HepG2 (cell line): ENCODE data around the gene ZNF575. TPM values are rescaled to one million over a fixed set of nuclear protein-coding genes. Genes with fewer than 3 reads are reported as not detected.

Experiments
- ATAC-seq: fragments of 200-7000 bp; cut with Tn5 transposase; 3 replicates; pipeline ENCODE4 v1.9.1; 2020; ENCODE audit warnings: mild to moderate bottlenecking, moderate library complexity
- BruUV-seq: library from RNA; stranded (reverse); fragments of 400-500 nt; replicated peaks from 2 replicates; lab custom pipeline; 2021; lab: Mats Ljungman, UMichigan
- CTCF ChIA-PET: fragments of 300-600 bp; formaldehyde crosslinking; extraction: SDS; loops from one replicate; lab custom pipeline; 2021; ENCODE audit warnings: low total read pairs, inconsistent platforms, low intra/inter-chr PET ratio; lab: Yijun Ruan, JAX
- POLR2A ChIA-PET: fragments of 350-600 bp; sonication (Branson Sonifier 250); formaldehyde crosslinking; loops from one replicate; lab custom pipeline; 2020; ENCODE audit warnings: antibody characterized with exemption, inconsistent platforms; lab: Yijun Ruan, JAX
- DNase-seq: peaks from one replicate; pipeline ENCODE4 v3.0.0-alpha.2; 2015; ENCODE audit warnings: low spot score
- FAIRE-seq: peaks from 3 replicates; lab custom pipeline; 2011; peaks lifted over from hg19 to GRCh38; lab: Jason Lieb, UNC
- H2AFZ ChIP-seq: one replicate; pipeline ENCODE4 v1.6.1; 2011; ENCODE audit warnings: low read length, inconsistent platforms
- H3K27ac ChIP-seq: fragments of 300-600 bp; 3 replicates; pipeline ENCODE4 v1.8.0; 2011; ENCODE audit warnings: mixed run types, mild to moderate bottlenecking, mixed read lengths, low read length, inconsistent platforms; ENCODE audit not compliant: insufficient read depth; ENCODE audit errors: extremely low read length
- H3K27me3 ChIP-seq, 2 experiments: fragments of 200-600 bp in 1 of 2; 2 replicates in 1 of 2; 3 replicates in 1 of 2; pipeline versions ENCODE4 v1.6.0 to v1.8.0; 2011; ENCODE audit warnings: low read length in 2 of 2, mild to moderate bottlenecking in 2 of 2, moderate library complexity in 2 of 2, inconsistent platforms in 1 of 2; ENCODE audit not compliant: insufficient read depth in 2 of 2, control insufficient read depth in 1 of 2
- H3K36me3 ChIP-seq, 2 experiments: fragments of 200-600 bp in 1 of 2; replicated peaks in 1 of 2; 2 replicates in 1 of 2; 3 replicates in 1 of 2; pipeline versions ENCODE4 v1.5.1 to v1.8.0; 2011; ENCODE audit warnings: low read length in 2 of 2, inconsistent platforms in 1 of 2; ENCODE audit not compliant: insufficient read depth in 2 of 2, control insufficient read depth in 1 of 2
- H3K4me1 ChIP-seq: 2 replicates; pipeline ENCODE4 v1.5.1; 2012; ENCODE audit warnings: low read length, inconsistent platforms; ENCODE audit not compliant: insufficient read depth
- H3K4me2 ChIP-seq: 2 replicates; pipeline ENCODE4 v1.6.0; 2011; ENCODE audit warnings: low read depth, low read length, inconsistent platforms
- H3K4me3 ChIP-seq, 3 experiments: fragments of 200-600 bp in 1 of 3; sonication (generic), shearing (Covaris generic) in 1 of 3; replicated peaks in 1 of 3; 2 replicates each; pipeline ENCODE4 v1.5.1; 2011 to 2016; ENCODE audit warnings: low read length in 3 of 3, inconsistent platforms in 2 of 3, low read depth in 2 of 3, mild to moderate bottlenecking in 2 of 3, control low read depth in 1 of 3, mixed read lengths in 1 of 3; ENCODE audit not compliant: insufficient read depth in 1 of 3
- H3K79me2 ChIP-seq: one replicate; pipeline ENCODE4 v1.6.1; 2011; ENCODE audit warnings: low read length, inconsistent platforms; ENCODE audit not compliant: insufficient read depth
- H3K9ac ChIP-seq: 2 replicates; pipeline ENCODE4 v1.6.0; 2011; ENCODE audit warnings: mild to moderate bottlenecking, low read depth, low read length, inconsistent platforms; ENCODE audit not compliant: insufficient read depth
- H3K9me3 ChIP-seq: 2 replicates; pipeline ENCODE4 v1.5.1; 2012; ENCODE audit warnings: mild to moderate bottlenecking, low read length
- H4K20me1 ChIP-seq: 2 replicates; pipeline ENCODE4 v1.6.0; 2011; ENCODE audit warnings: inconsistent platforms, mild to moderate bottlenecking, low read length, moderate library complexity; ENCODE audit not compliant: insufficient read depth
- FIP1L1 ChIP-seq: fragments of 200-400 bp; formaldehyde crosslinking; IDR thresholded peaks from 2 replicates; pipeline ENCODE4 v1.6.1; 2018; ENCODE audit warnings: low read depth, mild to moderate bottlenecking, low read length, moderate library complexity, borderline replicate concordance; ENCODE audit not compliant: insufficient read depth
- GABPB1 ChIP-seq: IDR thresholded peaks from 2 replicates; pipeline ENCODE4 v1.6.1; 2016; ENCODE audit warnings: mild to moderate bottlenecking, missing genetic modification reagents, moderate library complexity, missing compliant biosample characterization
- GATAD1 ChIP-seq: IDR thresholded peaks from 2 replicates; pipeline ENCODE4 v1.6.1; 2016; ENCODE audit warnings: missing genetic modification reagents, missing compliant biosample characterization
- MAZ ChIP-seq, 2 experiments: sonication (generic) in 1 of 2; formaldehyde crosslinking in 1 of 2; IDR thresholded peaks; 2 replicates each; pipeline versions ENCODE4 v1.5.0 to v1.6.1; 2012 to 2020; ENCODE audit warnings: low read depth in 2 of 2, mild to moderate bottlenecking in 2 of 2, borderline replicate concordance in 1 of 2, improper control_type of control experiment in 1 of 2, low read length in 1 of 2, missing genetic modification reagents in 1 of 2, moderate library complexity in 1 of 2
- RARA ChIP-seq: IDR thresholded peaks from 2 replicates; pipeline ENCODE4 v1.6.1; 2016; ENCODE audit warnings: missing genetic modification reagents, missing compliant biosample characterization
- SALL1 ChIP-seq: sonication (generic); formaldehyde crosslinking; IDR thresholded peaks from 2 replicates; pipeline ENCODE4 v1.8.0; 2022; ENCODE audit warnings: mild to moderate bottlenecking, missing genetic modification reagents
- SNAPC5 ChIP-seq: sonication (generic); formaldehyde crosslinking; IDR thresholded peaks from 2 replicates; pipeline ENCODE4 v1.8.1; 2023; ENCODE audit warnings: mild to moderate bottlenecking, missing genetic modification reagents, borderline replicate concordance
- SP5 ChIP-seq: IDR thresholded peaks from 2 replicates; pipeline ENCODE4 v1.6.1; 2016; ENCODE audit warnings: low read depth, borderline replicate concordance
- U2AF2 ChIP-seq: fragments of 200-400 bp; formaldehyde crosslinking; IDR thresholded peaks from 2 replicates; pipeline ENCODE4 v1.6.1; 2017; ENCODE audit warnings: low read depth, mild to moderate bottlenecking, low read length
- ZFX ChIP-seq: sonication (generic); formaldehyde crosslinking; IDR thresholded peaks from 2 replicates; pipeline ENCODE4 v1.4.0; 2020; ENCODE audit warnings: mild to moderate bottlenecking, low read depth, missing genetic modification reagents, moderate library complexity
- ZMYM3 ChIP-seq: sonication (generic); formaldehyde crosslinking; IDR thresholded peaks from 2 replicates; pipeline ENCODE4 v1.5.1; 2020; ENCODE audit warnings: mild to moderate bottlenecking, missing genetic modification reagents
- ZNF501 ChIP-seq: sonication (generic); formaldehyde crosslinking; IDR thresholded peaks from 2 replicates; pipeline ENCODE4 v1.5.1; 2020; ENCODE audit warnings: mild to moderate bottlenecking, moderate library complexity, missing genetic modification reagents
- ZSCAN22 ChIP-seq: sonication (generic); formaldehyde crosslinking; IDR thresholded peaks from 2 replicates; pipeline ENCODE4 v1.4.0; 2020; ENCODE audit warnings: mild to moderate bottlenecking, missing genetic modification reagents
- WGBS: methylation state at CpG from one replicate; pipeline ENCODE4 v1.1.6; 2017; ENCODE audit warnings: low lambda C conversion rate; 5-methylcytosine and 5-hydroxymethylcytosine counted together
- in situ Hi-C: cut with HindIII; loops from 2 replicates; pipeline ENCODE4 v1.10.0; 2017; ENCODE audit warnings: low pct_unique_long_range_greater_than_20kb; ENCODE audit not compliant: extremely low pct_ligation_motif_present
- intact Hi-C: fragments of 100-400 bp; cut with micrococcal nuclease; formaldehyde crosslinking; loops from one replicate; pipeline ENCODE4 v1.10.0; 2022; ENCODE audit not compliant: unreplicated experiment
- polyA plus RNA-seq, 8 experiments: library from polyadenylated mRNA; depleted of rRNA in 3 of 8; stranded (reverse) in 7 of 8; unstranded in 1 of 8; fragments of >200 nt; fragmentation: Illumina TruSeq in 4 of 8; extraction: Trizol in 4 of 8; gene quantifications; 2 replicates each; pipeline versions ENCODE4 v1.2.1 to v1.2.3, GENCODE V29; 2011 to 2016; ENCODE audit warnings: low read depth in 4 of 8, missing spikeins in 1 of 8, mixed read lengths in 1 of 8; ENCODE audit not compliant: insufficient read depth in 1 of 8
- total RNA-seq, 5 experiments: library from RNA; depleted of rRNA; stranded (reverse); fragments of >200 nt; fragmentation: Illumina TruSeq; extraction: Trizol; gene quantifications; 2 replicates each; pipeline ENCODE4 v1.2.3, GENCODE V29; 2016; ENCODE audit warnings: low read depth in 1 of 5
- TF ChIP-seq, protein P1 (sequence below): sonication (generic); formaldehyde crosslinking; IDR thresholded peaks from 2 replicates; pipeline ENCODE4 v1.4.0; 2020; ENCODE audit warnings: missing genetic modification reagents
- TF ChIP-seq, protein P2 (sequence below): IDR thresholded peaks from 2 replicates; pipeline ENCODE4 v1.6.1; 2018; ENCODE audit warnings: missing genetic modification reagents, mild to moderate bottlenecking, missing compliant biosample characterization
- TF ChIP-seq, protein P3 (sequence below), 2 experiments: sonication (generic) in 1 of 2; formaldehyde crosslinking in 1 of 2; IDR thresholded peaks; 2 replicates each; pipeline versions ENCODE4 v1.4.0 to v1.6.1; 2018 to 2020; ENCODE audit warnings: missing genetic modification reagents in 2 of 2, borderline replicate concordance in 1 of 2, low read depth in 1 of 2, mild to moderate bottlenecking in 1 of 2, missing biosample characterization in 1 of 2

ZNF575 gene
- total and polyA plus RNA-seq, 2 of the 13 experiments (the other 11 are each of a cell fraction or from before 2014, with no cell fraction given): 0.17 to 0.27 TPM

DNA sequence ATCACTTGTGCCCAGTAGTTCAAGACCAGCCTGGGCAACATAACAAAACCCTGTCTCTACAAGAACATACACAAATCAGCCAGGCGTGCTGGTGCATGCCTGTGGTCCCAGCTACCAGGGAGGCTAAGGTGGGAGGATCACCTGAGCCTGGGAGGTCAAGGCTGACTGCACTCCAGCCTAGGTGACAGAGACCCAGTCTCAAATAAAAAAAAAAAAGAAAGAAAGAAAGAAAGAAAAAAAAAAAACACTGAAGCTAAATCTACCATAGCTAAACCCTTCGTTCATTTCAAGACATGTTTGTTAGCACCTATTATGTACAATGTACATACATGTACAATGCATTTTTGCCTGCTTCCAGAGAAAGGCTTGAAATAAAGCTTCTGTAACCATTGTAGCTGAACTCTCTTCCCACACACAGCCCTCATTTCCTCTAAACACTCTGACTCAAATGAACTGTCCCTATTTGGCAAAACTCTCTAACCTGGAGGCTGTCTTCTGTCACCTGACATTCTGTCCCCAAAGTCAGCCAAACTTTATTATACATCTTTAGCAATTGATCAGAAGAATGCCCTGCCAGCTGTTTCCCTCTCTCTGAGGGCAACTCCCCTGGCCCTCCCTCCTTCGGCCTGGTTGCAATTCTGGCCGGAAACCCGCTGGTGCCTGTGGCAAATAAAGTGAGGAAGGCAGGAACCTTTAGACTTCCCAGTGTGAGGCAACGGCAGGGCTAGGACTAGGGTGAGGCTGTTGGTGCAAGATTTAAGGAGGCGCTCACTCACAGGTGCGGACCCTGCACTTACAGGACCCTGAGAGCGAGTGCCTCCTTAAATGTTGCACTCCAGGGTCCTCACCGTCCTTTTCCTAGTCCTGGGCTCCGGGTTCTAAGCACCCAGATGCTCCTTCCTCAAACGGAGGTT lies 7.8 kb upstream of the ZNF575 start:
- Histone ChIP-seq H3K36me3 (no peaks in the 10 kb centered on the region), H4K20me1 (no peaks in the 10 kb centered on the region), H3K9me3 (no peaks in the 10 kb centered on the region), H3K79me2 (peaks cover 13% of the 10 kb centered on the region), H3K4me3 (peak overlapping the region; percentile 83 to 87 (median 85)), H3K9ac (peak overlapping the region; percentile 73), H3K27me3 (no peaks in the 10 kb centered on the region; a peak in 1 of 5 replicates), H3K27ac (peak overlapping the region; percentile 65), H2AFZ (peak overlapping the region; percentile 70), H3K4me2 (peak overlapping the region; percentile 88), H3K4me1 (peaks cover 11% of the 10 kb centered on the region)
- ChIA-PET POLR2A (interaction anchor here (1.0 to 1.7 kb wide), 5 partner anchors 21 to 86 kb away, joined by 3 to 8 read pairs (median 7); partner anchors contain the start of genes IRGQ, PHLDB3 and ZNF576), CTCF (no interaction called here)
- DNase-seq: peak; percentile 87
- peak; percentile 85 for ATAC-seq
- intact Hi-C loops (loop anchor here (10.0 kb wide), 1 partner anchor 70 kb away; the partner anchor contains the start of genes IRGQ and ZNF576), in situ Hi-C loops (loop anchor here (5.0 kb wide), 1 partner anchor 78 kb away; no protein-coding TSS in a partner anchor)
- BruUV-seq: TSS peak; percentile 36
- WGBS: 12% methylated on average over 10 of the region's 12 CpGs
- FAIRE-seq: peak; percentile 51
- TF ChIP-seq ZFX (peak; percentile 49), GATAD1 (0 out of 2 replicates have a peak, but pooled peaks have one; percentile 50), RARA (CRISPR knock-in tag) (peak; percentile 31; the same call in 1 of the 2 replicates), SP5 (CRISPR knock-in tag) (peak; percentile 66), ZMYM3 (0 out of 2 replicates have a peak, but pooled peaks have one; percentile 39), U2AF2 (peak; percentile 99), SNAPC5 (no peak), SALL1 (CRISPR knock-in tag) (peak; percentile 29; the same call in 1 of the 2 replicates), ZNF501 (CRISPR knock-in tag) (peak; percentile 47; the same call in 1 of the 2 replicates), ZSCAN22 (peak; percentile 35; the same call in 1 of the 2 replicates), GABPB1 (peak; percentile 75), FIP1L1 (no peak), MAZ (IDR thresholded peaks at IDR 0.05; ENCODE audit: borderline replicate concordance, low read depth, low read length) (no peak), MAZ (CRISPR knock-in tag; IDR thresholded peaks at IDR 0.05; ENCODE audit: low read depth) (peak; percentile 46; the same call in 1 of the 2 replicates)
- TF ChIP-seq, protein P1, sequence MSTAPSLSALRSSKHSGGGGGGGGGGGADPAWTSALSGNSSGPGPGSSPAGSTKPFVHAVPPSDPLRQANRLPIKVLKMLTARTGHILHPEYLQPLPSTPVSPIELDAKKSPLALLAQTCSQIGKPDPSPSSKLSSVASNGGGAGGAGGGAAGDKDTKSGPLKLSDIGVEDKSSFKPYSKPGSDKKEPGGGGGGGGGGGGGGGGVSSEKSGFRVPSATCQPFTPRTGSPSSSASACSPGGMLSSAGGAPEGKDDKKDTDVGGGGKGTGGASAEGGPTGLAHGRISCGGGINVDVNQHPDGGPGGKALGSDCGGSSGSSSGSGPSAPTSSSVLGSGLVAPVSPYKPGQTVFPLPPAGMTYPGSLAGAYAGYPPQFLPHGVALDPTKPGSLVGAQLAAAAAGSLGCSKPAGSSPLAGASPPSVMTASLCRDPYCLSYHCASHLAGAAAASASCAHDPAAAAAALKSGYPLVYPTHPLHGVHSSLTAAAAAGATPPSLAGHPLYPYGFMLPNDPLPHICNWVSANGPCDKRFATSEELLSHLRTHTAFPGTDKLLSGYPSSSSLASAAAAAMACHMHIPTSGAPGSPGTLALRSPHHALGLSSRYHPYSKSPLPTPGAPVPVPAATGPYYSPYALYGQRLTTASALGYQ (CRISPR knock-in tag): no peak
- TF ChIP-seq, protein P2, sequence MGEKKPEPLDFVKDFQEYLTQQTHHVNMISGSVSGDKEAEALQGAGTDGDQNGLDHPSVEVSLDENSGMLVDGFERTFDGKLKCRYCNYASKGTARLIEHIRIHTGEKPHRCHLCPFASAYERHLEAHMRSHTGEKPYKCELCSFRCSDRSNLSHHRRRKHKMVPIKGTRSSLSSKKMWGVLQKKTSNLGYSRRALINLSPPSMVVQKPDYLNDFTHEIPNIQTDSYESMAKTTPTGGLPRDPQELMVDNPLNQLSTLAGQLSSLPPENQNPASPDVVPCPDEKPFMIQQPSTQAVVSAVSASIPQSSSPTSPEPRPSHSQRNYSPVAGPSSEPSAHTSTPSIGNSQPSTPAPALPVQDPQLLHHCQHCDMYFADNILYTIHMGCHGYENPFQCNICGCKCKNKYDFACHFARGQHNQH: peak; percentile 84
- TF ChIP-seq, protein P3, sequence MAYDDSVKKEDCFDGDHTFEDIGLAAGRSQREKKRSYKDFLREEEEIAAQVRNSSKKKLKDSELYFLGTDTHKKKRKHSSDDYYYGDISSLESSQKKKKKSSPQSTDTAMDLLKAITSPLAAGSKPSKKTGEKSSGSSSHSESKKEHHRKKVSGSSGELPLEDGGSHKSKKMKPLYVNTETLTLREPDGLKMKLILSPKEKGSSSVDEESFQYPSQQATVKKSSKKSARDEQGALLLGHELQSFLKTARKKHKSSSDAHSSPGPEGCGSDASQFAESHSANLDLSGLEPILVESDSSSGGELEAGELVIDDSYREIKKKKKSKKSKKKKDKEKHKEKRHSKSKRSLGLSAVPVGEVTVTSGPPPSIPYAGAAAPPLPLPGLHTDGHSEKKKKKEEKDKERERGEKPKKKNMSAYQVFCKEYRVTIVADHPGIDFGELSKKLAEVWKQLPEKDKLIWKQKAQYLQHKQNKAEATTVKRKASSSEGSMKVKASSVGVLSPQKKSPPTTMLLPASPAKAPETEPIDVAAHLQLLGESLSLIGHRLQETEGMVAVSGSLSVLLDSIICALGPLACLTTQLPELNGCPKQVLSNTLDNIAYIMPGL (CRISPR knock-in tag; IDR thresholded peaks at IDR 0.05; ENCODE audit: borderline replicate concordance in 1 of 2, low read depth in 1 of 2): peak; percentile 50 to 60; a peak in 3 of 4 replicates
